H9 (cell line): Measurements from ENCODE around the gene TBC1D2. TPM values are rescaled to one million over a fixed set of nuclear protein-coding genes. Genes with fewer than 3 reads are reported as not detected.

ENCODE experiments used
- DNase-seq: peaks from one replicate; pipeline ENCODE4 v3.0.0-alpha.2; 2017
- H2AFZ ChIP-seq: one replicate; pipeline ENCODE4 v1.6.1; 2013; ENCODE audit warnings: mild to moderate bottlenecking, low read length, control low read depth, moderate library complexity
- H2AK5ac ChIP-seq: 2 replicates; pipeline ENCODE4 v1.6.1; 2013; ENCODE audit warnings: low read length, control low read depth, mixed read lengths; ENCODE audit not compliant: insufficient read length
- H2BK120ac ChIP-seq: one replicate; pipeline ENCODE4 v1.6.1; 2013; ENCODE audit warnings: low read depth, mild to moderate bottlenecking, low read length, control low read depth, inconsistent platforms; ENCODE audit not compliant: poor library complexity, severe bottlenecking
- H2BK12ac ChIP-seq: 2 replicates; pipeline ENCODE4 v1.6.1; 2013; ENCODE audit warnings: low read length, control low read depth, mixed read lengths, low read depth; ENCODE audit not compliant: insufficient read length
- H2BK15ac ChIP-seq: 2 replicates; pipeline ENCODE4 v1.6.1; 2013; ENCODE audit warnings: low read depth, low read length, control low read depth
- H2BK20ac ChIP-seq: one replicate; pipeline ENCODE4 v1.6.1; 2013; ENCODE audit warnings: low read depth, mild to moderate bottlenecking, low read length, control low read depth, inconsistent platforms; ENCODE audit not compliant: poor library complexity, severe bottlenecking
- H2BK5ac ChIP-seq: 2 replicates; pipeline ENCODE4 v1.6.1; 2013; ENCODE audit warnings: low read length, control low read depth, mixed read lengths; ENCODE audit not compliant: insufficient read length
- H3K14ac ChIP-seq: 2 replicates; pipeline ENCODE4 v1.6.1; 2013; ENCODE audit warnings: low read length, control low read depth; ENCODE audit not compliant: insufficient read depth
- H3K18ac ChIP-seq: 2 replicates; pipeline ENCODE4 v1.6.1; 2013; ENCODE audit warnings: low read depth, mild to moderate bottlenecking, mixed read lengths, low read length, control low read depth; ENCODE audit not compliant: insufficient read length
- H3K23ac ChIP-seq: 2 replicates; pipeline ENCODE4 v1.6.1; 2013; ENCODE audit warnings: low read length, control low read depth, mixed read lengths, low read depth; ENCODE audit not compliant: insufficient read length
- H3K23me2 ChIP-seq: 2 replicates; pipeline ENCODE4 v1.6.1; 2013; ENCODE audit warnings: low read depth, mild to moderate bottlenecking, mixed read lengths, low read length, control low read depth; ENCODE audit not compliant: insufficient read length, poor library complexity, severe bottlenecking
- H3K27ac ChIP-seq: 2 replicates; pipeline ENCODE4 v1.5.1; 2013; ENCODE audit warnings: low read length, control low read depth, mixed read lengths, low read depth; ENCODE audit not compliant: insufficient read length
- H3K27me3 ChIP-seq: 2 replicates; pipeline ENCODE4 v1.6.1; 2013; ENCODE audit warnings: low read length, control low read depth, inconsistent platforms; ENCODE audit not compliant: insufficient read depth
- H3K4ac ChIP-seq: 2 replicates; pipeline ENCODE4 v1.6.1; 2013; ENCODE audit warnings: low read depth, mild to moderate bottlenecking, control low read depth, inconsistent platforms, low read length, moderate library complexity
- H3K4me1 ChIP-seq: 2 replicates; pipeline ENCODE4 v1.6.1; 2013; ENCODE audit warnings: low read length, control low read depth, inconsistent platforms; ENCODE audit not compliant: insufficient read depth
- H3K4me2 ChIP-seq: 2 replicates; pipeline ENCODE4 v1.6.1; 2013; ENCODE audit warnings: low read length, control low read depth, mixed read lengths; ENCODE audit not compliant: insufficient read length, insufficient read depth
- H3K56ac ChIP-seq: 2 replicates; pipeline ENCODE4 v1.6.1; 2013; ENCODE audit warnings: low read depth, mild to moderate bottlenecking, mixed read lengths, low read length, control low read depth; ENCODE audit not compliant: insufficient read length
- H3K79me1 ChIP-seq: 2 replicates; pipeline ENCODE4 v1.6.1; 2013; ENCODE audit warnings: low read depth, mild to moderate bottlenecking, moderate library complexity, low read length, control low read depth, inconsistent platforms; ENCODE audit not compliant: insufficient read depth, poor library complexity, severe bottlenecking
- H3K79me2 ChIP-seq: 2 replicates; pipeline ENCODE4 v1.6.1; 2013; ENCODE audit warnings: low read length, control low read depth, inconsistent platforms; ENCODE audit not compliant: insufficient read depth
- H3K9ac ChIP-seq: 2 replicates; pipeline ENCODE4 v1.6.1; 2013; ENCODE audit warnings: low read length, control low read depth, mixed read lengths; ENCODE audit not compliant: insufficient read length; ENCODE audit errors: extremely low read depth
- H3K9me3 ChIP-seq: one replicate; pipeline ENCODE4 v1.6.1; 2013; ENCODE audit warnings: low read depth, low read length, inconsistent platforms; ENCODE audit not compliant: control insufficient read depth
- H3T11ph ChIP-seq: one replicate; pipeline ENCODE4 v1.6.1; 2013; ENCODE audit warnings: mild to moderate bottlenecking, low read length, control low read depth, inconsistent platforms
- H4K20me1 ChIP-seq: one replicate; pipeline ENCODE4 v1.6.1; 2013; ENCODE audit not compliant: control insufficient read depth, insufficient read length, insufficient read depth
- H4K5ac ChIP-seq: 2 replicates; pipeline ENCODE4 v1.6.1; 2013; ENCODE audit warnings: low read depth, mild to moderate bottlenecking, mixed read lengths, low read length, control low read depth; ENCODE audit not compliant: insufficient read length
- H4K8ac ChIP-seq: replicated peaks from 2 replicates; pipeline ENCODE4 v1.6.1; 2013; ENCODE audit warnings: low read length, control low read depth, mixed read lengths, low read depth; ENCODE audit not compliant: insufficient read length
- H4K91ac ChIP-seq: 2 replicates; pipeline ENCODE4 v1.6.1; 2013; ENCODE audit warnings: low read depth, mild to moderate bottlenecking, moderate library complexity, mixed read lengths, low read length, control low read depth; ENCODE audit not compliant: insufficient read length
- H3K27ac Mint-ChIP-seq, 3 experiments: 2 replicates in 2 of 3; 3 replicates in 1 of 3; pipeline ENCODE4 v1.8.0; 2020 to 2021; ENCODE audit warnings: mixed read lengths in 3 of 3, mild to moderate bottlenecking in 1 of 3, moderate library complexity in 1 of 3
- H3K27me3 Mint-ChIP-seq: 2 replicates; pipeline ENCODE4 v1.8.0; 2021; ENCODE audit warnings: low read depth, mild to moderate bottlenecking, moderate library complexity, mixed read lengths
- H3K36me3 Mint-ChIP-seq, 3 experiments: 2 replicates in 2 of 3; 3 replicates in 1 of 3; pipeline ENCODE4 v1.8.0; 2020 to 2021; ENCODE audit warnings: low read depth in 3 of 3, mixed read lengths in 3 of 3; ENCODE audit not compliant: insufficient read depth in 1 of 3
- H3K4me1 Mint-ChIP-seq, 2 experiments: 2 replicates each; pipeline ENCODE4 v1.8.0; 2020; ENCODE audit warnings: mixed read lengths in 2 of 2
- H3K4me3 Mint-ChIP-seq, 2 experiments: 2 replicates in 1 of 2; 3 replicates in 1 of 2; pipeline ENCODE4 v1.8.0; 2020 to 2021; ENCODE audit warnings: mild to moderate bottlenecking in 2 of 2, mixed read lengths in 2 of 2, moderate library complexity in 1 of 2
- H3K9me3 Mint-ChIP-seq, 2 experiments: 2 replicates in 1 of 2; 3 replicates in 1 of 2; pipeline ENCODE4 v1.8.0; 2020; ENCODE audit warnings: mild to moderate bottlenecking in 2 of 2, mixed read lengths in 2 of 2, moderate library complexity in 1 of 2
- WGBS: extraction: QIAGEN DNeasy Blood & Tissue Kit; methylation state at CpG from one replicate; pipeline ENCODE4 v1.1.7; 2013; ENCODE audit warnings: missing lambda C conversion rate, low lambda C conversion rate, mixed read lengths; ENCODE audit not compliant: insufficient read length; ENCODE audit errors: extremely low coverage; 5-methylcytosine and 5-hydroxymethylcytosine counted together
- total RNA-seq: library from RNA; stranded (reverse); gene quantifications from 2 replicates; pipeline ENCODE4 v1.2.1, GENCODE V29; 2021
- TF ChIP-seq, protein P1 (sequence below): fragments of 200-600 bp; sonication (generic); conservative IDR thresholded peaks from 3 replicates; pipeline ENCODE4 v1.8.0; 2021; ENCODE audit warnings: antibody characterized with exemption, mild to moderate bottlenecking

TBC1D2 gene
- total RNA-seq, 1 experiment from 2014 or later, result 2.9 TPM

GRCh38 chr9:98280574-98280973 lies 25.1 kb upstream of the TBC1D2 start:
- H2BK5ac ChIP-seq, result no peak overlapping the region
- H3K4me1 ChIP-seq, result no peaks in the 10 kb centered on the region
- H3K27me3 ChIP-seq, result no peaks in the 10 kb centered on the region
- no peak overlapping the region for H4K5ac ChIP-seq
- H2BK20ac ChIP-seq, result no peak overlapping the region
- no peak overlapping the region for H3K4ac ChIP-seq
- TF ChIP-seq, protein P1, sequence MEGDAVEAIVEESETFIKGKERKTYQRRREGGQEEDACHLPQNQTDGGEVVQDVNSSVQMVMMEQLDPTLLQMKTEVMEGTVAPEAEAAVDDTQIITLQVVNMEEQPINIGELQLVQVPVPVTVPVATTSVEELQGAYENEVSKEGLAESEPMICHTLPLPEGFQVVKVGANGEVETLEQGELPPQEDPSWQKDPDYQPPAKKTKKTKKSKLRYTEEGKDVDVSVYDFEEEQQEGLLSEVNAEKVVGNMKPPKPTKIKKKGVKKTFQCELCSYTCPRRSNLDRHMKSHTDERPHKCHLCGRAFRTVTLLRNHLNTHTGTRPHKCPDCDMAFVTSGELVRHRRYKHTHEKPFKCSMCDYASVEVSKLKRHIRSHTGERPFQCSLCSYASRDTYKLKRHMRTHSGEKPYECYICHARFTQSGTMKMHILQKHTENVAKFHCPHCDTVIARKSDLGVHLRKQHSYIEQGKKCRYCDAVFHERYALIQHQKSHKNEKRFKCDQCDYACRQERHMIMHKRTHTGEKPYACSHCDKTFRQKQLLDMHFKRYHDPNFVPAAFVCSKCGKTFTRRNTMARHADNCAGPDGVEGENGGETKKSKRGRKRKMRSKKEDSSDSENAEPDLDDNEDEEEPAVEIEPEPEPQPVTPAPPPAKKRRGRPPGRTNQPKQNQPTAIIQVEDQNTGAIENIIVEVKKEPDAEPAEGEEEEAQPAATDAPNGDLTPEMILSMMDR, result no peak
- H3T11ph ChIP-seq, result no peak overlapping the region
- no peaks in the 10 kb centered on the region for H3K36me3 Mint-ChIP-seq
- H3K23ac ChIP-seq, result no peak overlapping the region
- H3K18ac ChIP-seq, result no peak overlapping the region
- no peak for DNase-seq
- peaks cover 0 to 8% of the 10 kb centered on the region in 2 experiments; a peak in 1 of 4 replicates for H3K4me1 Mint-ChIP-seq
- no peak overlapping the region for H2BK12ac ChIP-seq
- no peak overlapping the region for H4K8ac ChIP-seq
- H3K79me2 ChIP-seq, result no peaks in the 10 kb centered on the region
- H3K14ac ChIP-seq, result no peak overlapping the region
- no peaks in the 10 kb centered on the region for H3K23me2 ChIP-seq
- no peaks in the 10 kb centered on the region for H4K20me1 ChIP-seq
- H3K27me3 Mint-ChIP-seq, result peaks cover 2% of the 10 kb centered on the region; the same call in 1 of the 2 replicates
- H2AFZ ChIP-seq, result no peak overlapping the region
- no peak overlapping the region for H3K27ac ChIP-seq
- H3K56ac ChIP-seq, result no peak overlapping the region
- H3K4me2 ChIP-seq, result no peak overlapping the region
- no peak overlapping the region for H2BK120ac ChIP-seq
- WGBS, result no CpG with 5 or more reads among the region's 6 CpGs
- H3K27ac Mint-ChIP-seq, result no peak overlapping the region
- no peaks in the 10 kb centered on the region for H3K9me3 Mint-ChIP-seq
- no peaks in the 10 kb centered on the region for H3K79me1 ChIP-seq
- no peak overlapping the region for H4K91ac ChIP-seq
- no peak overlapping the region for H2BK15ac ChIP-seq
- H3K9me3 ChIP-seq, result no peaks in the 10 kb centered on the region
- H3K4me3 Mint-ChIP-seq, result no peak overlapping the region
- H3K9ac ChIP-seq, result no peak overlapping the region
- H2AK5ac ChIP-seq, result no peak overlapping the region
